C4-2B (cell line): Measurements from ENCODE around the gene JARID2.

Experiments
- CTCF ChIP-seq: fragments of 450-650 bp; conservative IDR thresholded peaks from 2 replicates; pipeline ENCODE4 v1.5.1; 2017; ENCODE audit warnings: mild to moderate bottlenecking
- ZFX ChIP-seq: fragments of 450-650 bp; IDR thresholded peaks from 2 replicates; pipeline ENCODE4 v1.6.1; 2017

GRCh38 chr6:15253203-15254022 is 7.5 kb downstream of the JARID2 start:
- TF ChIP-seq ZFX (no peak), CTCF (no peak)
